GM12801 (cell line): Measurements from ENCODE around the gene SLC6A8.

Experiments
- TF ChIP-seq, protein P1 (sequence below): IDR thresholded peaks from one replicate; pipeline ENCODE4 v1.5.1; 2011; ENCODE audit warnings: control low read depth; ENCODE audit not compliant: insufficient read length; ENCODE audit errors: extremely low read depth

SLC6A8 gene

DNA sequence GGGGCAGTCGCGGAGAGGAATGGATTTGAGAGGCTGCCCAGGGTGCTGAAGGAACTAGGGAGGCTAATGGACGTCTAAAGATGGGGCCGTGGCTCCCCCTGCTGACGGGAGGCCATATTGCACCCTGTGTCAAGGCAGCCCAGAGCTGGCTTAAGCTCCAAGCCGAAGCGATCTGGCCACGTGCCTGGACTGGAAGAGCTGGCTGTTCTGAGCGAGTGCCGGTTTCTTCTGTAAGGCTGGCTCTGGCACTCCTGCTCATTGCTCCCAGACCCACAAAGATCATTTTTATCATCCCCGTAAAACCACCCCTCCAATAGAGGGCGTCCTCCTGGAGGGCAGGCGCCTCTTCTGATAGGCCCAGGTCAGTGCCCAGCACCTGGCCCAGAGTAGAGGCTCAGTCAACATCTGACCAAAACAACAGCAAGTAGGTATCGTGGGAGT is 19.8 kb upstream of the SLC6A8 start:
- TF ChIP-seq, protein P1, sequence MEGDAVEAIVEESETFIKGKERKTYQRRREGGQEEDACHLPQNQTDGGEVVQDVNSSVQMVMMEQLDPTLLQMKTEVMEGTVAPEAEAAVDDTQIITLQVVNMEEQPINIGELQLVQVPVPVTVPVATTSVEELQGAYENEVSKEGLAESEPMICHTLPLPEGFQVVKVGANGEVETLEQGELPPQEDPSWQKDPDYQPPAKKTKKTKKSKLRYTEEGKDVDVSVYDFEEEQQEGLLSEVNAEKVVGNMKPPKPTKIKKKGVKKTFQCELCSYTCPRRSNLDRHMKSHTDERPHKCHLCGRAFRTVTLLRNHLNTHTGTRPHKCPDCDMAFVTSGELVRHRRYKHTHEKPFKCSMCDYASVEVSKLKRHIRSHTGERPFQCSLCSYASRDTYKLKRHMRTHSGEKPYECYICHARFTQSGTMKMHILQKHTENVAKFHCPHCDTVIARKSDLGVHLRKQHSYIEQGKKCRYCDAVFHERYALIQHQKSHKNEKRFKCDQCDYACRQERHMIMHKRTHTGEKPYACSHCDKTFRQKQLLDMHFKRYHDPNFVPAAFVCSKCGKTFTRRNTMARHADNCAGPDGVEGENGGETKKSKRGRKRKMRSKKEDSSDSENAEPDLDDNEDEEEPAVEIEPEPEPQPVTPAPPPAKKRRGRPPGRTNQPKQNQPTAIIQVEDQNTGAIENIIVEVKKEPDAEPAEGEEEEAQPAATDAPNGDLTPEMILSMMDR = no peak

DNA sequence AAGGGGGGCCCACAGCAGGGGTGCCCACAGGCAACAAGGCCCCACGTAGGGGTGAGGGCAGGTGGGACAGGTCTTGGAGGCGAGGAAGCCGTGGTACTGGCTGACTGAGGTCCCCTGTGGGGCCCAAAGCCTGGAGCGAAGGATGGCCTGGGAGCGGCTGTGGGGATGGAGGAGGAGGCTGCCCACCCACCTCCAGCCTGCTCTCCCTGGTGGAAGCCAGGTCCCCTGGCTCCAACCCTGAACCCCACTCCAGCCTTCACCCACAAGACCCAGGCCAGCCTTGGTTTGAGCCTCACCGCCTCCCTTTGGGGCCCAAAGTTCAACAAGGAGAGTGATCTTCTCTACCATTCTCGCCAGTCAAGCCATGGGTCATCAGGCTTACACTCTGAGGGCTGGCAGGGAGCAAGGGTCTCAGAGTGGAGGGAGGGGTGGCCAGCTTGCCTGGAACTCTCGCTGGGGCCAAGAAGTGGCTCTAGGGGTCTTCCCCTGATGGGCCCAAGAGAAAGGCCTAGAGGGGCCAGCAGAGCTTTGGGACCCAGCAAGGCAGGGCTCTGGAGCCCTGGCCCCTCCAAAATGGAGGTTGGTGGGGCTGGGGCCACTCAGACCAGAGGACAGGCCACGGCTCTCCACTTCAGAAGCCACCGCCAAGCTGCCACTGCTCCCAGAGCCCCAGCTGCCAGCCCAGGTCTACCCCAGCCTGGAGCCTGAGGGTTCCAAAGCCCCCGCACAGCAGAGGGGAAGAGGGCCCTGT is 19.1 kb upstream of the SLC6A8 start:
- TF ChIP-seq, protein P1 = no peak

DNA sequence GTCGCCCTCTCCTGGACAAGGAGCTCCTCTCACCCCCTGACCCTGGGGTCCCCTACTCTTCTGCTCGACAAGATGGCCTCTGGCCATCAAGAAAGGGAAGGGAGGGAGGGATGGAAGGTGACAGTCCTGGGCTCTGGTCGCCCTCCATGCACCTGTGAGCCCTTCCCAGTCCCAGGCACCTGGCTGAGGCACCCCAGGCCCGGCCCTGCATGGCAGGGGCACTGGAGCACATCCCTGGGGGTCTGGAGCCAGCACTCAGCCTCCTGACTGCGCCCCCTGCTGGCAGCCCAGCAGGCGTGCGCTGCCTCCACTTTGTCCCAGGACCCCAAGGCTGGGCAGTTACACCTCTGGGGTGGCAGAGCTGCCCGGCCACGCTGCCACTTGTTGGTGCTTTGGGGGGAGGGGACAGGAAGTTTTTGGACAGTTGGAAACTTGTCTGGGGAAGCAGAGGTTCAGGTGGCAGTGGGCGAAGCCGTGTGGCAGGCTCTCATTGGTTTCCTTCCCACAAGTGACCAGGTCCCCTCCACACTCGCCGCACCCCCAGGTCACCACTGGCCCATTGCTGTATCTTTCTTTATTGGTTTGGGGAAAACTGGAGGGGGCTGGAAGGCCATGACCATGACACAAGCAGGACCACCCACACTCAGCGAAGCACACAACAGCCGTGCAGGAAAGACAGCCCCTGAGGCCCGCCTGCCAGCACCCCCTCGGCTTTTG is 18.4 kb upstream of the SLC6A8 start:
- TF ChIP-seq, protein P1 = no peak

DNA sequence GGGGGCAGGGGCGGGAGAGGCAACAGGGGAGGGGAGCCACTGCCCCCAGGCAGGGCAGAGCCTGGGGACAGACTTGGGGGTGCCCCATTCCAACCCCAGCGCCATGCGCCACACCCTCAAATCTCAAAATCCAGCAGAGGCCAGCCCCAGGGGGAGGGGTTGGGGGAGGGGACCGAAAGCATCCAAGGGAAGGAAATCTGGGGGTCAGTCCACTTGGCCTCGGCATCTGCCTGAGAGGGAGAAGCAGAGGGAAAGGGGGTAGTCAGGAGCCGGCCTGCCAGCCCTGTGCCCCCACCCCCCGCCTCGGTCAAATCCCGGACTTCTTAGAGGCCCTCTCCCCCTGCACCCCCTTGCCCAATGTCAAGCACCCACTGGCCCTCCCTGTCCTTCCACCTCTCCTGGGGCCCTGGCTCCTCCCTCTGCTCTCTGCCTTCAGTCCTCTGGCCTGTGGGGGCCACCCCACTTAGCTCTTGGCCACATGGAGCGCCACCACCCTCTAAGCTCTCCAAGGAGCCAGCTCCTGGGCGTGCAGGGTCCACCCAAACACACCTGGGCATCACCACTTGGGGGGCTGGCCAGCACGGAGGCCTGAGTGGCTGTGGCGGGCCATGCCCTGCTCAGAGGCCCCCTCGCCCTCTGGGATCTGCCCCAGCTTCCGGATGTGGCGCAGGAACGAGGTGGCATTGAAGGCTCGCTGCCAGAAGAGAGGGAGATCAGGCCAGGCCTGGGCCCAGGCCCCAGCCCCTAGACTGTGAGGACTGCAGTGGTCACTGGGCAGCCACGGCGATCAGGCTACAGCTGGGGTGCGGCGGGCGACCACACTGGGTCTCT is 17.6 kb upstream of the SLC6A8 start:
- TF ChIP-seq, protein P1 = no peak

DNA sequence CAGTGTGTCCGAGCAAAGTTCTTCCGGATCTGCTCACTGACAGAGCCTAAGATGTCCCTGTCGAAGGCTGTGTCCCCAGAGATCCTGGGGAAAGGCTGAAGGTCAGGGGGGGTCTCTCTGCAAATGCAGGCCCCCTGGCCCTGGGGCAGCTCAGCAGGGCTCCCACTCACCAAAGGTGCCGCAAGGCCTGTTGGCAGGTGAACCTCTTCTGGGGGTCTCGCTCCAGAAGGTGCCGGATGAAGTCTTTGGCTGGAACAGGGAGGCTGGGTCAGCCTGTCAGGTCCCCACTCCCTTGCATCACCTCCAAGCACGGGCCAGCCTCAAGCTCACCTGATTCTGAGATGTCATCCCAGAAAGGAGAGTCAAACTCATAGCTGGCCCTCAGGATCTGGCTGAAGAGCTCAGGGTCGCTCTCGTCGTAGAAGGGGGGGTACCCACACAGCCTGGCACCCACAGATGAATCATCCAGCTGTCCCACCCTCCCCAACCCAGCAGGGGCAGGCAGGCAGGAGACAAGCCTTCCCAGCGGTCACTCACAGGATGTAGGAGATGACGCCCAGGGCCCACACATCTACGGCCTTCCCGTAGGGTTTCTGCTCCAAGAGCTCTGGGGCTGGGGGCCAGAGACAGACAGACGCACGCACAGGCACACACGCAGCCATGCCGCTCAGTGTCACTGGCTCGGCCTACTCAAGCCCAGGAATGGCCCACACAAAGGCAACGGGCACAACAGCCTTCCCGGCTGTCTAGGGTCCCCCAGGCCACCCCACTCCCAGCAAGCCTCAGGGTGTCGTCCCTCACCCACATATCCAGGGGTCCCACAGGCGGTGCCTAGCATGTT is 16.8 kb upstream of the SLC6A8 start:
- TF ChIP-seq, protein P1 = no peak

DNA sequence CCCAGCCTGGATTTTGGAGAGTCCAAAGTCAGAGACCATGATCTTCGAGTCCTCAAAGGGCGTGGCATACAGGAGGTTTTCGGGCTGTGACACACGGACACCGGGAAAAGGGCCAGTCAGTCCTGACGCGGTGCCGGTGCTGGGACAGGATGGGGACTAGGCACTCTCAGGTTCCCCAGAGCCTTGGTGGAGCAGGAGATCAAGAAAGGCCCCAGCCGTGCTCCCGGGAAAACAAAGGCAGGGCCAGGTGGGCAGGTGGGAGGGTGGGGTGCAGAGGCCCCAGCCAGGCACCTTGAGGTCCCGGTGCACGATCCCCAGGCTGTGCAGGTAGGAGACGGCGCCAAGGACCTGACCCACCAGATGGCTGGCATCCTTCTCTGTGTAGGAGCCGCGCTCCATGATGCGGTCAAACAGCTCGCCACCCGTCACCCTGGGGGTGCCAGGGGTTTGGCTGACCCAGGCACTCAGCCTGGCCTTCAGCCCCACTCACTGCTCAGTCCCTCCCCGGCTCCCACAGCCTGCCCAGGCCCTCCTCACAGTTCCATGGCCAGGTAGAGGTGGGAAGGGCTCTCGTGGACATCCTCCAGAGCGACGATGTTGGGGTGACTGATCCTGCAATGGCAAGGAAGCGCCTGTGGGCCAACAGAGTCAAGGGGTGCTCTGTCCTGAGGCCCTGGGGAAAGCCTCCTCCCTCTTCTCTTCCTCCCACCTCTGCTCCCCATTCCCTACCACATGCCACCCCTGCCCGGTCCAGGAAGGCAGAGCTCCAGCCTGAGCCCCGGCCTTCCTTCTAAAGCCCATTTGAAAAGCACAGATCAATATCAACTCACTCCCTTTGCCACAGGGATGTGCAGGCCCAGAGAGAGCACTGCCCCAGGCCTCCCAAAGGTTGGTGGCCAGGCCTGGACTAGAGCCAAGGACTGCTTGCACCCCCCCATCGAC is 15.9 kb upstream of the SLC6A8 start:
- TF ChIP-seq, protein P1 = no peak
